K562 (cell line): ENCODE results near the gene CTBS. TPM values are rescaled to one million over a fixed set of nuclear protein-coding genes. Genes with fewer than 3 reads are reported as not detected.

Experiments used
- ATAC-seq: fragments of 200-7000 bp; cut with Tn5 transposase; 3 replicates; pipeline ENCODE4 v1.9.1; 2020; ENCODE audit warnings: moderate library complexity
- BruUV-seq: library from RNA; stranded (reverse); fragments of 400-500 nt; replicated peaks from 2 replicates; lab custom pipeline; 2021; lab: Mats Ljungman, UMichigan
- CTCF ChIA-PET: fragments of 300-600 bp; formaldehyde crosslinking; extraction: SDS; loops from one replicate; lab custom pipeline; 2021; ENCODE audit warnings: low intra/inter-chr PET ratio; lab: Yijun Ruan, JAX
- POLR2A ChIA-PET: fragments of 300-600, 350-650 bp; sonication (Branson Sonifier 250); formaldehyde crosslinking; extraction: SDS; loops from one replicate; lab custom pipeline; 2021; ENCODE audit warnings: antibody characterized with exemption, inconsistent platforms; lab: Yijun Ruan, JAX
- DNase-seq, 4 experiments: peaks; one replicate each; pipeline versions ENCODE4 v3.0.0 to v3.0.0-alpha.2; 2011 to 2018; ENCODE audit warnings: low spot score in 3 of 4, mixed read lengths in 3 of 4; ENCODE audit errors: extremely low read depth in 1 of 4
- FAIRE-seq: peaks from 2 replicates; lab custom pipeline; 2011; peaks lifted over from hg19 to GRCh38; lab: Jason Lieb, UNC
- H2AFZ ChIP-seq: 2 replicates; pipeline ENCODE4 v1.6.0; 2011; ENCODE audit warnings: low read depth, low read length, control low read depth, inconsistent platforms
- H3K27ac ChIP-seq: fragments of 200-600 bp; 3 replicates; pipeline ENCODE4 v1.8.0; 2011; ENCODE audit warnings: low read depth, mild to moderate bottlenecking, control low read depth, inconsistent platforms, low read length, moderate library complexity, mixed read lengths; ENCODE audit errors: extremely low read depth
- H3K27me3 ChIP-seq, 2 experiments: fragments of 300-600 bp in 1 of 2; 2 replicates in 1 of 2; 3 replicates in 1 of 2; pipeline versions ENCODE4 v1.6.0 to v1.8.0; 2011; ENCODE audit warnings: inconsistent platforms in 2 of 2, low read length in 2 of 2, mild to moderate bottlenecking in 1 of 2, mixed read lengths in 1 of 2, moderate library complexity in 1 of 2; ENCODE audit not compliant: control insufficient read depth in 2 of 2, insufficient read depth in 2 of 2
- H3K36me3 ChIP-seq: fragments of 300-600 bp; 3 replicates; pipeline ENCODE4 v1.8.0; 2011; ENCODE audit warnings: mild to moderate bottlenecking, low read length, inconsistent platforms; ENCODE audit not compliant: control insufficient read depth, insufficient read depth
- H3K4me1 ChIP-seq, 2 experiments: fragments of 200-600 bp in 1 of 2; replicated peaks in 1 of 2; 2 replicates in 1 of 2; 3 replicates in 1 of 2; pipeline versions ENCODE4 v1.5.1 to v1.8.0; 2011; ENCODE audit warnings: inconsistent platforms in 2 of 2, low read length in 2 of 2, mild to moderate bottlenecking in 1 of 2, mixed read lengths in 1 of 2, moderate library complexity in 1 of 2; ENCODE audit not compliant: control insufficient read depth in 2 of 2, insufficient read depth in 2 of 2
- H3K4me2 ChIP-seq: 2 replicates; pipeline ENCODE4 v1.6.1; 2011; ENCODE audit warnings: low read length, control low read depth, inconsistent platforms, mixed read lengths; ENCODE audit not compliant: insufficient read depth
- H3K4me3 ChIP-seq: fragments of 200-600 bp; sonication (generic), shearing (Covaris generic); 2 replicates; pipeline ENCODE4 v1.5.1; 2016; ENCODE audit warnings: control low read depth, inconsistent platforms
- H3K79me2 ChIP-seq: fragments of 200-600 bp; 3 replicates; pipeline ENCODE4 v1.8.0; 2011; ENCODE audit warnings: low read length, inconsistent platforms; ENCODE audit not compliant: control insufficient read depth, insufficient read depth
- H3K9ac ChIP-seq, 2 experiments: 2 replicates each; pipeline versions ENCODE4 v1.6.0 to v1.6.1; 2011; ENCODE audit warnings: low read depth in 2 of 2, low read length in 2 of 2, control low read depth in 1 of 2, inconsistent platforms in 1 of 2, mild to moderate bottlenecking in 1 of 2, mixed read lengths in 1 of 2; ENCODE audit not compliant: insufficient read depth in 1 of 2
- H3K9me1 ChIP-seq: one replicate; pipeline ENCODE4 v1.6.0; 2011; ENCODE audit warnings: inconsistent platforms, mild to moderate bottlenecking, low read length, moderate library complexity; ENCODE audit not compliant: control insufficient read depth, insufficient read depth
- H3K9me3 ChIP-seq: replicated peaks from 2 replicates; pipeline ENCODE4 v1.5.1; 2011; ENCODE audit warnings: low read depth, low read length, inconsistent platforms; ENCODE audit not compliant: control insufficient read depth, insufficient read depth
- H4K20me1 ChIP-seq: replicated peaks from 2 replicates; pipeline ENCODE4 v1.6.1; 2011; ENCODE audit warnings: low read length, inconsistent platforms, mixed read lengths; ENCODE audit not compliant: control insufficient read depth, insufficient read depth
- ARID1B ChIP-seq: fragments of 450-650 bp; IDR thresholded peaks from 2 replicates; pipeline ENCODE4 v1.6.1; 2016; ENCODE audit warnings: antibody characterized with exemption, mild to moderate bottlenecking, inconsistent platforms
- GTF2E2 ChIP-seq: fragments of 200-800 bp; sonication (Bioruptor generic); IDR thresholded peaks from 2 replicates; pipeline ENCODE4 v1.6.1; 2016; ENCODE audit warnings: missing genetic modification characterization, missing compliant biosample characterization
- HIVEP1 ChIP-seq: fragments of 250-450 bp; sonication (Bioruptor Pico); IDR thresholded peaks from 2 replicates; pipeline ENCODE4 v1.4.0; 2020; ENCODE audit warnings: mild to moderate bottlenecking
- PKNOX1 ChIP-seq: fragments of 450-650 bp; IDR thresholded peaks from 2 replicates; pipeline ENCODE4 v1.6.1; 2016
- REST ChIP-seq, 2 experiments: fragments of 450-650 bp; formaldehyde crosslinking in 1 of 2; IDR thresholded peaks; 2 replicates each; pipeline versions ENCODE4 v1.4.0 to v1.6.1; 2014 to 2020; ENCODE audit warnings: mild to moderate bottlenecking in 2 of 2, borderline replicate concordance in 1 of 2, low read depth in 1 of 2
- TAF9B ChIP-seq: fragments of 450-650 bp; IDR thresholded peaks from 2 replicates; pipeline ENCODE4 v1.6.1; 2018; ENCODE audit warnings: mild to moderate bottlenecking; ENCODE audit not compliant: partially characterized antibody
- TRIM24 ChIP-seq, 2 experiments: fragments of 450-650 bp; IDR thresholded peaks; 2 replicates each; pipeline ENCODE4 v1.6.1; 2016
- XRCC5 ChIP-seq: fragments of 200-400 bp; formaldehyde crosslinking; IDR thresholded peaks from 2 replicates; pipeline ENCODE4 v1.6.1; 2017; ENCODE audit warnings: low read depth, mild to moderate bottlenecking, low read length
- WGBS: fragments of 100-300 bp; shearing (Covaris generic); methylation state at CpG from one replicate; pipeline ENCODE4 v1.1.6; 2016; ENCODE audit warnings: low coverage, mixed read lengths; ENCODE audit not compliant: insufficient coverage; ENCODE audit errors: missing lambda C conversion rate; 5-methylcytosine and 5-hydroxymethylcytosine counted together
- in situ Hi-C: fragments of 300-500 bp; cut with MboI; formaldehyde crosslinking; loops from 4 replicates; pipeline ENCODE4 v1.15.0; 2018; ENCODE audit warnings: inconsistent platforms, mixed read lengths
- intact Hi-C: fragments of 100-400 bp; cut with micrococcal nuclease; formaldehyde crosslinking; loops from 2 replicates; pipeline ENCODE4 v1.14.2; 2022
- polyA plus RNA-seq, 8 experiments: library from polyadenylated mRNA; depleted of rRNA in 4 of 8; stranded (reverse) in 5 of 8; unstranded in 3 of 8; fragments of >200 nt; fragmentation: Nextera tagmentation in 2 of 8; fragmentation: Illumina TruSeq in 1 of 8; extraction: Ambion mirVana in 2 of 8; extraction: Trizol in 1 of 8; gene quantifications; 2 replicates each; pipeline versions ENCODE4 v1.2.1 to v1.2.3, GENCODE V29; 2011 to 2014; ENCODE audit warnings: inconsistent platforms in 1 of 8, missing spikeins in 1 of 8
- total RNA-seq, 7 experiments: library from RNA; depleted of rRNA in 6 of 7; stranded (reverse); fragments of >200 nt in 6 of 7; fragmentation: Illumina TruSeq in 2 of 7; extraction: Trizol in 2 of 7; gene quantifications; 2 replicates each; pipeline versions ENCODE4 v1.2.1 to v1.2.3, GENCODE V29; 2011 to 2021; ENCODE audit warnings: low replicate concordance in 1 of 7
- TF ChIP-seq, protein P1 (sequence below), 2 experiments: fragments of 450-650 bp; IDR thresholded peaks; 2 replicates each; pipeline ENCODE4 v1.6.1; 2016

CTBS gene
- total and polyA plus RNA-seq, 9 of the 15 experiments (the other 6 are each of a cell fraction or from before 2014, with no cell fraction given), result 3.0 to 19.8 (median 9.9) TPM

DNA sequence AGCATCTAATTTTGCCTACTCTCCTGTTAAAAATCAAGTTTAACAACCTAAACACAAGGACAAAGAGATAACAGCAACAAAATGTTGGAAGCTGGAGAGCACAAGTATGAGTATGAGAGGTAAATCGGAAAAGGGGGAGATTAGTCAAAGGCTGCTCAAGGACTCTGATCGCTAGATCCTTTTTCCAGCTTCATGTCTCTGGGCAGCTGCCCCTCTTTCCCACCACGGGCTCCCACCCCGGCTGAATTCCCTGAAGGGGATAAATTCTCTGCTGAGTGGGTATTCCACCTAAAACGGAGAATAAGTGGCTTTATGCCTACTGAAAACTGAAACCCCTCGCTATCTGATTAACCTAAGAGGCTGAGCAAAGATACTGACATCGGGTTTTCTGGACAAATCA lies 696 bp upstream of the CTBS start:
- H3K9ac ChIP-seq, result peak overlapping the region; percentile 72 to 78; a peak in 3 of 4 replicates
- peaks cover 6 to 8% of the 10 kb centered on the region in 2 experiments; a peak in 4 of 5 replicates for H3K4me1 ChIP-seq
- DNase-seq (no peak), FAIRE-seq (no peak), ATAC-seq (no peak)
- H3K4me2 ChIP-seq, result peak overlapping the region; percentile 87
- ChIA-PET CTCF (no interaction called here), POLR2A (interaction anchor here (0.6 to 2.9 kb wide), 6 partner anchors 10 to 122 kb away, joined by 3 to 11 read pairs (median 4); partner anchors contain the start of genes GNG5 and SPATA1)
- H3K9me3 ChIP-seq, result no peaks in the 10 kb centered on the region
- intact Hi-C loops (loop anchor here (2.0 kb wide), 1 partner anchor 70 kb away; no protein-coding TSS in a partner anchor), in situ Hi-C loops (no loop called here)
- H2AFZ ChIP-seq, result peak overlapping the region; percentile 97
- no peaks in the 10 kb centered on the region for H3K9me1 ChIP-seq
- TSS peak; percentile 94 for BruUV-seq
- no peaks in the 10 kb centered on the region for H3K27me3 ChIP-seq
- 6% methylated on average over 7 of the region's 7 CpGs for WGBS
- peaks cover 7% of the 10 kb centered on the region; the same call in 1 of the 3 replicates for H3K36me3 ChIP-seq
- peaks cover 25% of the 10 kb centered on the region for H3K79me2 ChIP-seq
- no peaks in the 10 kb centered on the region for H4K20me1 ChIP-seq
- H3K27ac ChIP-seq, result peak overlapping the region; percentile 65
- H3K4me3 ChIP-seq, result peak overlapping the region; percentile 90
- no peak for TF ChIP-seq REST (IDR thresholded peaks at IDR 0.05; ENCODE audit: borderline replicate concordance)
- no peak for TF ChIP-seq REST (CRISPR knock-in tag; IDR thresholded peaks at IDR 0.05; ENCODE audit: low read depth)
- TF ChIP-seq, protein P1, sequence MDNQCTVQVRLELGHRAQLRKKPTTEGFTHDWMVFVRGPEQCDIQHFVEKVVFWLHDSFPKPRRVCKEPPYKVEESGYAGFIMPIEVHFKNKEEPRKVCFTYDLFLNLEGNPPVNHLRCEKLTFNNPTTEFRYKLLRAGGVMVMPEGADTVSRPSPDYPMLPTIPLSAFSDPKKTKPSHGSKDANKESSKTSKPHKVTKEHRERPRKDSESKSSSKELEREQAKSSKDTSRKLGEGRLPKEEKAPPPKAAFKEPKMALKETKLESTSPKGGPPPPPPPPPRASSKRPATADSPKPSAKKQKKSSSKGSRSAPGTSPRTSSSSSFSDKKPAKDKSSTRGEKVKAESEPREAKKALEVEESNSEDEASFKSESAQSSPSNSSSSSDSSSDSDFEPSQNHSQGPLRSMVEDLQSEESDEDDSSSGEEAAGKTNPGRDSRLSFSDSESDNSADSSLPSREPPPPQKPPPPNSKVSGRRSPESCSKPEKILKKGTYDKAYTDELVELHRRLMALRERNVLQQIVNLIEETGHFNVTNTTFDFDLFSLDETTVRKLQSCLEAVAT (IDR thresholded peaks at IDR 0.05), result 0 out of 4 replicates have a peak, but pooled peaks of 1 of the 2 experiments have one; percentile 0
- TF ChIP-seq XRCC5, result no peak
- TF ChIP-seq GTF2E2 (tag), result 0 out of 2 replicates have a peak, but pooled peaks have one; percentile 4
- no peak for TF ChIP-seq TAF9B
- TF ChIP-seq HIVEP1 (CRISPR knock-in tag), result no peak
- no peak for TF ChIP-seq PKNOX1
- 0 out of 2 replicates have a peak, but pooled peaks have one; percentile 13 for TF ChIP-seq ARID1B
- TF ChIP-seq TRIM24 (IDR thresholded peaks at IDR 0.05), result no peak
